ENCODE data around the gene ERFL.

ERFL gene

DNA sequence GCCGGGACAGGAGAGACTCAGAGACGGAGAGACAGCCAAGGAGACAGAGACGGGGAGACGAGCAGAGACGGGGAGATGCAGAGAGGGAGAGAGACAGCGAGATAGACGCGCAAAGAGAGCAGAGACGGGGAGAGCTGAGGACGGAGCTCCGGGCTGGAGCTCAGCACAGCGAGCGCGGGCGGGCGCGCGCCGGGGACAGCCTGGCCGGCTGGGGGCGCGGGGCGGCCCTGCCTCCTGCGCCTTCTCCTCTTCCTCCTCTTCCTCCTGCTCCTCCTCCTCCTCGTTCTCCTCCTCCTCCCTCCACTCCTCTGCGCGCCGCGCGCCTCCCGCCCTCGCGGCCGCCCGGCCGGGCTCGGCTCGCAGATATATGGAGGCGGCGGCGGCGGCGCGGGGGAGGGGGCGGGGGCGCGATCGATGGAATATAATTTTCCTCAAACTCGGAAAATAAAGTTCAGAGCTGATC lies at the start of gene ERFL:
TSS of gene ERFL (minus strand) at position 229 of the 463 bp plus-strand sequence. CDS start 15,530 bp downstream, outside the sequence.
- DNase-seq, result no peak

DNA sequence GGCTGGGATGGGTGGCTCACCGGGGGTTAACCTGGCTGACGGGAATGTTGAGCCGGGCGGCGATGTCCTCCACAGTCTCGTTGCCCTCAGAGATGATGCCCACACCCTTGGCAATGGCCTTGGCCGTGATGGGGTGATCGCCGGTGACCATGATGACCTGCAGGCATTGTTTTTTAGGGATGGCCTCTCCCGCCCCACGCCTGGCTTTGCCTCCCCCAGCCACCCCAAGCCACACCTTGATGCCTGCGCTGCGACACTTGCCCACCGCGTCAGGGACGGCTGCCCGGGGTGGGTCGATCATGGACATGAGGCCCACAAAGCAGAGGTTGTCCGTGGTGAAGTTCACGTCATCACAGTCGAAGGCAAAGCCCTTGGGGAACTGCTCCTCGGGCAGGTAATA lies 49.7 kb upstream of the ERFL start:
- no peak for DNase-seq

DNA sequence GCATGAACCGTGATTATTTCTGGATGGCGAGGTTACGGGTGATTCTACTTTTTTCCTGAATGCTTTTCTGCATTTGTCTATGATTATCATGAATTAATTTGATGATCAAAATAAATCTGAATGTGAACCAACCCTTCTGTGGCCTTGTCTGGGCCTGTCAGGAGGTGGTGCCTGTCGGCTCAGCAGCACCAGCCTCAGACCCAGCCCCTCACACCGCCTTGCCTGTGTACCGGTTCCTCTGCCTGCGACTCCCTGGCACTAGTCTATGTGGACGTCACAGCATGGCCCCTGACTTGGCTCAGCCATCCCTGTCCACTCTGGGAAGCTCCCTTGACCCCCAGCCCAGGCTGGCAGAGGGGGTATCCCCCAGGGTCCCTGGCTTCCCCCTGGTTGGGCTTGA lies 46.4 kb upstream of the ERFL start:
- no peak for DNase-seq

DNA sequence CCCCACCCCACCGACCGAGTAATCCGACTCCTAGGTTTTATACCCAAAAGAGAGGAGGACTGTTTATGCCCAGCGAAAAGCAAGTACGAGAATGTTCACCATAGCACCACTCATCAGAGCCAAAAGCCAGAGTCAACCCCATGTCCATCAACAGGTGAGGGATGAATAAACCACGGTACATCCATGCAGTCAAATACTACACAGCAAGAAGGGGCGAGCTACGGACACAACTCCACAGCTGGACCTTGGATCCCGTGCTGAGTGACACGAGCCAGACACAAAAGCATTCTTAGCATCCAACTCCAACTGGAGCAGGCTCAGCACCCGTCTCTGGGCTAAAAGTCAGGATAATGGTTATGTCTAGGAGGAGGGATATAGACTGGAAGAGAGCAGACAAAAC lies 43.1 kb upstream of the ERFL start:
- DNase-seq, result no peak

DNA sequence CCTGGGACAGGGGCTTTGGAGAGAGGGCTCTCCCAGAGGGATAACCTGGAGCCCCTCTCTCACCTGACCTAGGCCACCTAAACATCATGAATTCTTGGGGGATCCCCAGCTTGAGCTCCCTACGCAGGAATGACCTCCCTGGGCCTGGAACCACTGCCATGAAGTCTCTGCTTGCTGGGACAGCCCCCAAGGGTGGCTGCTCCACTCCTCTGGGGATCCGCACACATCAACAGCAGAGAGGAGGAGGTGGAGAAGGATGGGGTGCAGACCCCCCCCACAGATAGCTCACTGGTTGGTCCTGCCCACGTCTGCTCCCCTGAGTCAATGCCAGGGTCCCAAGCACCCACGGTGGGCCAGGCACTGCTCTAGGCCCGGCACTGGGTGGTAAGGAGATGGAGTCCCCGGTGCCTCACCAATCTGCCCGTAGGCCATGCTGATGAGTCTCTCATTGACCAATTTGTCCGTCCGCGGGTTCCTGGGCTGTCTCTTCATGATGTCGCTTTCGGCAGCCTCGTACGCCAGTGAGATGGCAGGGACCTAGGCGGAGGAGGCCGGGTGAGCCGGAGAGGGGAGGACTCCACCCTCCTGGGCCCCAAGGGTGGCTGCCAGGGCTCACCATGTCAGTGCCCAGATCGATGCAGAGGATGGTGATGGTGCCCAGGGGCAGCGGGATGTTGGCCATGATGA lies 41.7 kb upstream of the ERFL start:
- no peak for DNase-seq

DNA sequence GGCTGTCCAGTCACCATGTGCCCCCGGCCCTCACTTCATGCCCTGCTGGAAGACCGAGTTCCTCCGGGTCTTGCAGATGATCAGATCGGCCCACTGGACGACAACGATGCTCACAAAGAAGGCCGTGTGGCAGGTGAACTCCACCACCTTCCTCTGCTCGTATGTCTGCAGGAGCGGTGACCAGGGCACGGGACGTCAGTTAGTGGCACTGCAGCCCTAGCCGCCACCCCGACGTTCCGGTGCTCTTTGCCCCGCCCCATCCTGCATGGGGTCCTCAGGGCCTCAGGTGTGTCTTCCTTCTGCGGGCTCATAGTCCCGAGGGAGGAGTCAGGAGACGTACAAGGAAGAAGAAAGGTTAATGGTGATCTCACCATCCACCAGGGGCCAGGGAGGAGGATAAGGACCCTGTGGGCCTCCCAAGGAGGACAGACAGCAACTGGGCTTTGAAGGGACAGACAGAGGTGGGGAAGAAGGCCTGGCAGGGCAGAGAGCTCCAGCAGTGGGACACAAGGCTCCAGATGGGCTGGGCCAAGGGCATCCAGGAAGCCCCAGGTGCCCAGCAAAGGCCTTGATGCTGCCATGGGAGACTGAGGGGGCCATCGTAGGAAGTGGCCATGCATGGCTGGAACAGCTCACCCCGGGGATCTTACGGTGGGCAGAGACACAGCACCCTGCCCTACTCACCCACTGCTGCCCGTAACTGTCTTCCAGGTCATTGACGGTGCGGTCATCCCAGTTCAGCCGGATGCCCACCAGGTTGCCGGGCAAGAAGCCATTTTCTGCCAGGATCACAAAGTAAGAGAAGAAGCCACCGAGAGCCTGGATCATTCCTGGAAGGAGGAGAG lies 40.7 kb upstream of the ERFL start:
- DNase-seq, result no peak

DNA sequence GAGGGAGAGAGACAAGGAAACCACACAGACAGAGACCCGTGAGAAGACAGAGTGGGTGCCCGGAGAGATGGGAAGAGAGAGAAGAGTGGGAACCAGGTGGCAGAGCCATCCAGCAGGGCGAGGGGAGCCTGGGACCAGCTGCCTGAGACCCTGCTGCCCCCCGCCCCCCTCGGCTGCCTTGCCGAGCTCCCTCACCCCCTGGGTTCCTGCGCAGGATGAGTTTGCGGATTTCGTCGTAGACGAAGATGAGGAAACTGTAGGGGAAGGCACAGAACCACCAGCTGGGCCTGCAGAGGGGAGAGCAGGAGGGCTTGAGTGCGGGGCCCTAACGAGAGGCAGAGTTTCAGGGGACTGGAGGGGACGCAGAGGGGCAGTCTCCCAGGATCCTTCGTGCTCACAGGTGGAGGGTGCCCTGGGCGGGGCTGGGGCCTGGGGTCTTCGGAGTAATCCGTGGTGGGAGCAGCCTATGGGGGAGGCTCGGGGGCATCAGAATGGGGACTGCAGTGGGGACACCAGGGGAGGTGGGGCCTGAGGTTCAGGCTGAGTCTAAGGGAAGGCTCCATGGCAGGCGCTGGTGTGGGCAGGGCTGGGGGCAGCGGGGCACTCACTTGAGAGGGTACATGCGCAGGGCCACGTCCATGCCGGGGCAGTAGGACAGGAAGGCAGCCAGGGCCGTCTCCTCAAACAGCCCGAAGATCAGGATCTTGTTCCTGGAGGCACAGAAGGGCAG lies 39.0 kb upstream of the ERFL start:
- DNase-seq, result no peak

DNA sequence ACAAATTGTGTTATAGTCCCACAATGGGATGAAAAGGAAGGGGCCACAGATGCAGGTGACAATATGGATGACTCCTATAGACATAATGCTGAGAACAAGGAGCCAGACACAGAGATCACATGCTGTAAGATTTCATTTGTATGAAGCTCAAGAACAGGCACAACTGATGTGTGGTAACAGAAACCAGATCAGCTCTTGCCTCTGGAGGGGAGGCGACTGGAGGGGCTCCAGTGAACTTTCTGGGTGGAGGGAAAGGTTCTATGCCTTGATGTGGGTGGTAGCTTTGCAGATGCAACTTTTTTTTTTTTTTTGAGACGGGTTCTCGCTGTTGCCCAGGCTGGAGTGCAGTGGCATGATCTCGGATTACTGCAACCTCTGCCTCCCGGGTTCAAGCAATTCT lies 36.9 kb upstream of the ERFL start:
- no peak for DNase-seq

DNA sequence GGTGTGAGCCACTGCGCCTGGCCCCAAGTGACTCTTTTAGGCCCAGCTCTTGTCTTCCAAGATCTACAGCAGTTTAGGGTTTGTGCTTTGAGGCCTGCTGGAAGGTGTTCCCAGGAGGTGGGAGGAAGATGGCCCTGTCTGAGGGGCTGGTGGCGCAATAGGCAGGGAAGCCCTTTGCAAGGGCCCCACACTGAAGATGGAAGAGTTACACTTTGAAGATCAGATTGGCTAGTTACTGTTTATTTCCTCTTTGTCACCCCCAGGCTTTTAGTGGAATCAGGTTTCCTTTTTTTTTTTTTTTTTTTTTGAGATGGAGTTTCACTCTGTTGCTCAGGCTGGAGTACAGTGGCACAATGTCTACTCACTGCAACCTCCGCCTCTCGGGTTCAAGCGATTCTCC lies 32.7 kb upstream of the ERFL start:
- no peak for DNase-seq

DNA sequence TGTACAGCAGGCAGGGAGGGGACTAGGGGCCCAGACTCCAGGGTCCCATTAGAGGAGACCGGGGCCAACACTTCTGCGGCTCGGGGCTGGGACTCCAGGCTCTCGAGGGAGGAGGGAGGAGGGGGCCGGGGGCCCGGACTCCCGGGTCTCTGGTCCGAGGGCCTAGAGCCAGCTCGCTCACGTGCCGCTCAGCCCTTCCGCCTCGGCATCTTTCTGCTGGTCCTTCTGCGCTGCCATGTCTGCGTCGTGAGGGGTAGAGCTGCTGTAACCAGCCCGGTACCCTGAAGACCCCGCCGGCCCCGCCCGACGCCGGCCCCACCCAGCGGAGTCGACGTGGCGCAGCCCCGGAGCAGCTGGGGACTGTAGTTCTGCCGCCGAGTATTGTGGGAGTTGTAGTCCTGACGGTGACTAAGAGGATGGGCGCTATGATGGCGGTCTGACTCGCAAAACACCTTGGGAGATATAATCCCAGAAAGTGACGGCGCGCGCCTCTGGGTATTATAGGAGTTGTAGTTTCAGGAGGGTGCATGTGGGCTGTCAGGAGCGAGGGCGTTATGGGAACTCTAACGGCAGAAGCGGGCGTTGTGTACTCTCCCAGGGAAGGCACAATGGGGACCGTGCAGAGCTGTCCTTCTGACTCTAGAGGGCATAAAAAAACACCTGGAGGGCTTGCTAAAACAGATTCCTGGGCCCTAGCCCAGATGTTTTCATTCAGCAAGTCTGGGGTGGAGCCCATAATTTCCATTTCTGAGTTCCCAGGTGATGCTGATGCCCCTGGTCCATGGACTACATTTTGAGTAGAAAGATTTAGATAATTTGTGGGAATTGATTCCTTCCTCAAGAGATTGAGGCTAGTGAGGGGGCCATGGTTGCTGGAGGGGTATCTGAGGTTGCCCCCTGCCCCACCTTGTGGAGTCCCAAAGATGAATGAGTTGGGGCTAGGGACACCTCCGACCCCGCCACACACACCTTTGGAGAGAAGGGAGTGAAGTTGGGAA lies 31.1 kb upstream of the ERFL start, which contains the start of gene RABAC1:
TSS of gene RABAC1 (minus strand) at position 266 of the 998 bp plus-strand sequence. CDS start at position 237, 29 bp downstream.
- DNase-seq, result peak; percentile 91

DNA sequence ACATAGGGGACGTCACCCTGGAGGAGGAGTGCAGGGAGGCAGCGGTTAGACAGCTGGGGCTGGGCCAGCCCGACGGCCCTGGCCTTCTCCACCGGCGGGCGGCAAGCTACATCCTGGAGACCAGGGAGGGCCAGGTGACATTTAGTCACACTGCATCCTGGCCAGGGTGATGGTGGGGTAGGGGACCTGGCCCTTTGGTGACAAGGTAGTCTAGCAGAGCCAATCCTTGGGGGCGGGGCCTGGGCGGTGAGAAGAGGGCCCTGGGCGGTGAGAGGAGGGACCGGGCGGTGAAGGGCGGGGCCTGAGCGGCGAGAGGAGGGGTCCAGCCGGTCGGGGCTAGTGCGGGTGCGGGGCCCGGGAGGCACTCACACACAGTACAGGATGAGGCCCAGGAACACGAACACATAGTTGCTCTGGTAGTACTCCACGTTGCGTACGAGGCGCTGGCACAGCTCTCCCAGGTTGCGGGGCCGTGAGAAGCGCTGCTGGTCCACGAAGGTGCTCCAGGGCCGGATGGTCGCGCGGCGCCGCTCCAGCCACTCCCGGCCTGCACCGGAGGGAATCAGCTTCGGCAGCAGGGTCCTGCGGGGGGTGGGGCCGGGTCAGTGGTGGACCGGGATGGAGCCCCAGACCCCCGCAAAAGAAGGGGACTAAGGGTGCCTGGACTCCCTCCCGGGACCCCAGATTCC lies 30.3 kb upstream of the ERFL start:
- peak; percentile 85 for DNase-seq

DNA sequence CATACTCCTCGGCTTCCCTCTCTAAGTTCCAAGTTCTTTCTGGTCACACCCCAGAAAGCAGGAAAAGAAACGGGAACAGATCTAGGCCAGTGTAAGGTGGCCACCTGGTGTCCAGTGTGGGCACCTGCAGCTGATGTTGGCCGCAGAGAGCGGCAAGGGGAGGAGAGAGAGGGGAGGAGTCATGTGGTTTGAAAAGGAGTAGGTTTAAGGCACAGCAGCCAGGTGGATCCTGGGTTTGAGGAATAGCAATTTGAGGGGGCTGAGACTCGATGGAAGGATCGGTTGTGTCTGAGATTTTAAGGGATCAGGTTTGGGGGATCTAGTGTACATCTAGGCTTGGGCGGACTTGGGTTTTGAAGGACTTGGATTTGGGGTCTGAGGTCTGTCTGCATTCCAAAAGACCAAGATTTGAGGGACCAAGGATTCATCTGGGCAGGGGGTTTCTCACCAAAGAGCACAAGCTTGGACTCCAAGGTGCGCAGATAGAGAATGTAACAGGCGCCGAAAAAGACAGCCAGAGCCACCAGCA lies 29.7 kb upstream of the ERFL start:
- DNase-seq, result peak; percentile 60

DNA sequence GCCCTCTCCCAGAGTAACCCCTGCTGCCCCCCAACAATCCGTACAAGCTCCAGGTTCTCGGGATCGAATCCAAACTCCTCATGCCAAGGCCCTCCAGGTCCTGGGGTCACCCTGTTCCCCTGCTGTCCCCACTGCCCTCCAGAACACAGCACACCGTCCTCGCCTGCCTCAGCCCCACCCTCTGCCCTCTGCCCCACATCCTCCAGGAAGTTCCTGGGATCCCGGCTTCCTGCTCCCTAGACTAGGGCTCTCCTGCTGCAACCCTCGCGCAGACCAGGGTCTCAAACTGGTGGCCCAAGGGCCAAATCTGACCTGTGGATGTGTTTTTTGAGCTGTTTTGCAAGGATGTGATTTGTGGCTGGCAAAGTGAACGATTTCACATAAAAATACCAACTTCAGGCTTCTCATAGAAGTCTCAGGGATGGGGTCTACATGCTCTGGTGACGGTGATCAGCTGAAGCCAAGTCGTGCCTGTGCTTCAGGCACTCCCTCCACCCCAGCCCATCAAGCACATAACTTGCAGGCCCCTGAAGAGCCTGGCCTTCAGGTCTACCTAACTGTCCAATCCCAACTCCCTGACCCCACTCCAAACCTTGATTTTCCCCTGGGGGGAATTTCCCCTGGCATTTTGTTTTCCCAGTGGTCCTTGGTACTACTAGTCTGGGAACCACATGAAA lies 29.1 kb upstream of the ERFL start:
- no peak for DNase-seq

DNA sequence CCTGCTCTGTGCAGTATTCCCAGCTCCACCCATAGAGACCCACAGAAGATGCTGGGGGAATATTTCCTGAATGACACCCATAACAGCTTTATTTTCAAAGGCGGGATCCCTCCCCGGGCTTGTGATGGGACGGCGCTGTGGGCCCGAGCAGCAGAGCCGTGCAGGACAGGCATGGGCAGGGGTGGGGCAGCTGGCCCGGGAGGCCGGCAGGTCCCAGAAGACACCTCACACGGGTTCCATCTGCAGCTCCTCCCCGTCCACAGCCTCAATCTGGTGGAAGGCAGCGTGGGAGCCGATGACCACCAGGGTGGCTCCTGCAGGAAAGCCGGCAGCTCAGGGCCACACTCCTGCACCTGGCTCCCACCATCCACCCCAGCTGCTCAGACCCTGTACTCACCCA lies 28.4 kb upstream of the ERFL start:
- no peak for DNase-seq

DNA sequence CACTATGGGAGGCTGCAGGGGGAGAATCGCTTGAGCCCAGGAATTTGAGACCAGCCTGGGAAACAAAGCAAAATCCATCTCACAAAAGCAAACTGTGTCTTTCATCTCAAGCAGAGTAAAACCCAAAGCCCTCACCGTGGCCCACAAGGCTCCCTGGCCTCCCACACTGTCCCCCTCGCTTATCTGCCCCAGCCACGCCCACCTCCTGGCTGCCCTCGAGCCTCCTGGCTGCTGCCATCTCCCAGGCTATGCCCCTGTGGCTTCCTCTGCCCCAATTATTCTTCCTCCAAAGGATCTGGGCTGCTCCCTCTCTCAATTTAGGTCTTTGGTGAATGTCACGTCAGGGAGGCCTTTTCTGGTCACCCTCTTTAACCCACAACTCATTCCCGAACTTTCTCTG lies 27.3 kb upstream of the ERFL start:
- no peak for DNase-seq

DNA sequence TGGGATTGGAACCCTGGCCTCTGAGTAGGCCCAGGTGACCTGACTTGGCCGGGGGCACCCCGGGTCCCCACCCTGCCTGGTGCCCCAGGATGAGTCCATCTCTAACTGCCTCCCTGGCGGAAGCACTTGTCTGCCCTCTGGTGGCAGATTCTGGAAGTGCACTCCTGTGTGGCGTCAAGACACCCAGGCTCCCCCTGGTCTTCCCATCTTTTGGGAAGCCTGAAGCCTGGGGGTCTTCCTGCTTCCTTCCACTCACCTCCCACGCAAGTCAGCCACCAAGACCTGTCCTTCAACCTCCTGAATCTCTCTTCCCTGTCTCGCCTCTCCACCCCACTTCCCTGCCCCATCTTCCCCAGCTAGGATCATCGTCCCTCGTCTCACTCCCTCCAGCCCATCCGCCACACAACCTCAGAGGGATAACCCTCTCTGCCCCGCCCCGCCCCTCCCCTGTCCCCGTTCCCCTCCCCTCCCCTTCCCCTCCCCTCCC lies 23.5 kb upstream of the ERFL start:
- peak; percentile 88 for DNase-seq

DNA sequence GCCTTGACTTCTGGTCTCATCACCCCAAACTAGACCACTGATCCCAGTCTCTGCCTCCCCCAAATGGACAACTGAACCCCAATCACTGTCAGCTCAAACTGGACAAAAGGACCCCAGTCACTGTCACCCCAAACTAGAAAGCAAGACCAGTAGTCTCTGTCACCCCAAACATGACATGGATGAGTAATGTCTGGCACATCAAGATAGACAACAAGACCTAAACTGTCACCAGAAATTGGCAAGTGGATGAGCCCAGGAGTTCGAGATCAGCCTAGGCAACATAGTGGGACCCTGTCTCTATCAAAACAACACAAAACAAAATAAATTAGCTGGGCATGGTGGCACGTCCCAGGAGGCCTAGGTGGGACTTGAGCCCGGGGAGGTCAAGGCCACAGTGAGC lies 18.8 kb upstream of the ERFL start:
- DNase-seq, result no peak

DNA sequence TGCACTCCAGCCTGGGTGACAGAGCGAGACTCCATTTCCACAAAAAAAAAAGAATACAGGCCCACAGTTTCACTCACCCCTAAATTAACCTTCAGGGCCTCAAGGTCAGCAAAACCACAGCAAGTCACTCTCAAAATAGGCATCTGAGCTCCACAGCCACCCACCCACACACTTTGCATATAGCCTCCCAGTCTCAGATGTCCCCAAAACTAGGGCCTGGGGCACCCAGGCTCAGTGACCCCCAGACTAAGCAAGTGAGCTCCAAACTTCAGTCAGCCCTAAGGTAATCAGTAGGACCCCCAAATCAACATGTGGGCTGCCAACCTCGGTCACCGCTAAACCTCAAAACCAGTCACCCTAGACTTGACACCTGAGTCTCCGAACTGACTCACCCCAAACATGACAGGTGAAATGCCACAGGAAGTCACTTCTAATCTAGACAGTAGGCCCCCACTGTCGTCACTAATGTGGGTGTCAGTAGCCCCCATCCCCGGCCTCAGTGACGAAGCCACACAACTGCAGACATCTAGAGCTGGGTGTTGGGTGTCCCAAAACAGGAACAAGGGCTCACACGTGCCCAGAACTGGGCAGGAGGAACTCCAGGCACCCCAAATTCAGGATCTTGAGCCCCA lies 17.0 kb upstream of the ERFL start:
- DNase-seq, result peak; percentile 93

DNA sequence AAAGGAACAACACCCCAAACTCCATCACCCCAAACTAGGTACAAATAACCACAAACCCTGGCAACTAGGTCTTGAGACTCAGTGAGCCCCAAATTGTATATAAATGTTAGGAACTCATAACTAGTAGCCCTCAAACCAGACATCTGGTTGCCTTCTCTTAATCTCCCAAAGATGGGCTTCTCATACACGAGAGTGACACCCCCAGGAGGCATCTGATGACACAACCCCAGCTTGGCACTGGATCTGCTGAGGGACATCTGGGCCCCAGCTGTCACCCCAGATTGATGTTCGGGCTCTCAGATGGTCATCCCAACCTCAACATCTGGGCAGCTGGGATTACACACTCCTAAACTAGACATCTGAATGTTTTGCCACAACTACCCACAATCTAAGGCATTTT lies 16.1 kb upstream of the ERFL start:
- peak; percentile 26 for DNase-seq

Data from CD4-positive, alpha-beta T cell treated with Interleukin-17A for 1 hour (primary cell).